GM20431 (cell line): ENCODE measurements around the gene STRBP.

ENCODE experiments used
- in situ Hi-C: fragments of 300-500 bp; cut with MseI, MboI; formaldehyde crosslinking; loops from one replicate; pipeline ENCODE4 v1.15.0; 2020; ENCODE audit warnings: low sequenced_read_pairs; ENCODE audit not compliant: unreplicated experiment

STRBP gene

DNA sequence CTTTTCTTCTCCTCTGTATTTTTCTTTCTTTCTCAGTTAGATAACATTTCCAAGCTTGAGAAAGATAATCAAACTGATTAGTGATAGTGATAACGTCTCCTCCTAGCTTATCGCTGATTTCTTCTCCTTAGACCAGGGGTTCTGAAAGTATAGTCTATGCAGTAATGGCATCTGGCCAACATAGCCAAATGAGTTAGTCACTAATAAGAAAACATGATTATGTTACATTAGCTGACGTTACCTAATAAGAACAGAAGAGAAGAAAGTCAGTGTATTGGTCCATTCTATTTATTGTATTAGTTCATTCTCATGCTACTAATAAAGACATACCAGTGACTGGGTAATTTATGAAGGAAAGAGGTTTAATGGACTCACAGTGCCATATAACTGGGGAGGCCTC lies 111.2 kb downstream of the STRBP start:
- in situ Hi-C loops = no loop called here

DNA sequence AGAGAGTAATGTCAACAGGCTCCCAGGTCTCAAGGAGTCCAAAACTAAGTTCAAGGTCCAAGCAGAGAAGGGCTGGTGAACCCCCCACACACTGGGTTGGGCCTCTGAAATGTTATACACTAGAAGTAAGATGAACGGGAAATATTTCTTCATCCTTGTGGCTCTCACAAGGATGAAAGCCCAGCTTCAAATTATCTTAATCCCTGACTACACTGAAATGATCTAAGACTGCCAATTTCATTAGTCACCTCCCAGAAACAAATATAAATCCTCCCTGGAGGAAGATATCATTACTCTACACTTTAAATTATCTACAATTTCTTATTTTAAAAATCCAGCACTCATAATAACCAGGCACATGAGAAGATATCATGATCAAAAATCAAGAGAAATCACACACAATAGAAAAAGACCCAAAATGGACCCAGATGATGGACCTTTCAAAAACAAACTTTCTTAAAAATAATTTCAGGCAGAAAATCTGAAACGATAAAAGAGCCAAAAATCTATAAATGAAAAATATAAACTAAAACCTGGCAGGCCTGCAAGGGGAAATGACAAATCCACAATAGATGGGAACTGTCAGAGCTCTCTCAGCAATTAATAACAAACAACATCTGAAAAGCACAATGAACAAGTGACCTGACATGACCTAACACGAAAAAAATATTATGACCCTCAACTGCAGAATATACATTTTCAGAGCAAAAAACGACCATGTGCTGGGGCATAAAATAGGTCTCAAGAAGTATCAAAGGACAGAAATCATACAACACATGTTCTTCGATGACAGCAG lies 117.5 kb downstream of the STRBP start:
- in situ Hi-C loops = no loop called here

DNA sequence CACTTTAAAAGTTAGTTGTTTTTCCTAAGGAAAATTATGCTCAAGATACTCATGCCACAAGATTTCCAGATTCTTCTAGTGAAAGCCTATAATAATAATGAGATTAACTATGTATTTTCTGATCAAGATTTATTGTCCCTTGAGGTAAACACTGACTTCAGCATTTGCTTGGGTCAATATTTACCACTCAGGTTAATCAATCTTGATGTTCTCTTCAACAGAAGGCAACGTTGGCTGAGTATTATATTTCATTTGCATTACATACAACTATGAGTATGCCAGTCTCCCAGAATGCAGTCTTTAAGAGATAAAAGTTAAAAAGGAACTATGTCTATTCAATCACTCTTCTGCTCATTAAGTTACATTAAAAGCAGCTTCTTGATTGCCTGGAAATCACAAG lies 119.3 kb downstream of the STRBP start:
- in situ Hi-C loops = no loop called here

DNA sequence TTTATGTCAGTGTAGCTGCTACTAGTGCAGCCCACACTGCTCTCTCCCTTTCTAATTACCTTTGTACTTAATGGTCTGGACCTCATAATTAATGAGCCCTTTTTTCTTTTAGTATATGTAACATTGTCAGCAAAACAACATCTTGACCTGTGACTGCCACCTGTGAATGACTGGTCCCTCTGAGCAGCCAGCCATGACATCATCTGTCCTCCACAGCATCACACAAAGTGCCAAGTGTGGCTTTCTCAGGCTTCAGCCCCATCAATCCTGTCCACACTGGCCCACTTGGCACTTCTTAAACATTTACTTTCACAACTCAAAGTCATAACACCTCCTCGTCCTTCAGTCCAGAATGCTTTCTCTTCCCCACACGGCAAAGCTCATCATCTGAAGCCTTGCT lies 130.2 kb downstream of the STRBP start:
- in situ Hi-C loops = no loop called here

DNA sequence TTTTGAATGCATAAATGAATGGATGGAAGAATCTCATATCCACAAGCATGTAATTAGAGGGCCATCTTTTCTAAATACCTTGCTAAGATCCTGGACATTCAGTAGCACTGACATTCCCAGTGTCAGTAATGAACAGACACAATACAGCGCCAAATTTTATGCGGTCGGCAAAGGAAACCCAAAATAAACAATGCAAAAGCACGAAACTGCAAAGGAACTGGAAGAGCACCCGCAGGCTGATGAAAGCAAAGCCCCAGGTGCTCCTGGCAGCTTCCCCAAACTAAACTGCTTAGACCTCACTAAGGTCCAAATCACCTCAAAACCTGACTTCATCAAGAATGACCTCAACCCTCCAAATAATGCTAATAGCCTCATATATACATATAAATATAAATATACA lies 133.0 kb downstream of the STRBP start:
- in situ Hi-C loops = no loop called here

DNA sequence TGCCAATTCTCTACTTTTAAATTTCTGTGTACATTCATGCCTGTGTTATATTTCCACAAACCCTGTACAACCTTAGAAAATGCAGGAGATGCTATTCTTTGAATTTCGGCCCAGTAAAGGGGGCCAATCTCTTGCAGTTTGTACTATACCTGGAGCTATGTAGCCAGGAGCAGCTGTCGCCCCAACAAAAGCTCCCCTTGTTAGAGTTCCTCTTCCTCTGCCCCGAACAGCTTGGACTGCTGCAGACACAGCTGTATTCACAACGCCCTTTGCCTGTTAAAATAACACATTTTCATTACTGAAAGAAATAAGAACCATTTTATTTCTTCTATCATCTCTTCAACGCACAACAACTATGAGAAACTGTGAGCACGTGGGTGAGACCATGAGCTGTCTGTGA lies 135.7 kb downstream of the STRBP start:
- in situ Hi-C loops = no loop called here

DNA sequence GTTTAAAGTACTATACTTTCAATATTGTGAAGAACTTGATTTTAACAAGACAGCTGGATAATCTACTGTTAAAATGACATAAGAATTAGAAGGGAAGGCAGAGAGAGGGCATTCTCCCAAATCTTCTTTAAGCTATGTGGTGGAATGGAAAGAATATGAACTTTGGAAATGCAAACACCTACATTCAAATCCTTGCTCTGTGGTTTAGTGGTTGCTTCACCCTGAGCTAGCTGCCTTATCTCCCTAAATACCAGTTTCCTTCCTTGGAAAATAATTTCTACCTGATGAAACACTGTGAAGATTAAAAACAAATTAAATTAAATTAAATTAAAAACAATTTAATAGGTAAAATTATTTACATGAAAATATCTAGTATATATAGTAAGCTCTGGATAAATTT lies 136.4 kb downstream of the STRBP start:
- in situ Hi-C loops = no loop called here

DNA sequence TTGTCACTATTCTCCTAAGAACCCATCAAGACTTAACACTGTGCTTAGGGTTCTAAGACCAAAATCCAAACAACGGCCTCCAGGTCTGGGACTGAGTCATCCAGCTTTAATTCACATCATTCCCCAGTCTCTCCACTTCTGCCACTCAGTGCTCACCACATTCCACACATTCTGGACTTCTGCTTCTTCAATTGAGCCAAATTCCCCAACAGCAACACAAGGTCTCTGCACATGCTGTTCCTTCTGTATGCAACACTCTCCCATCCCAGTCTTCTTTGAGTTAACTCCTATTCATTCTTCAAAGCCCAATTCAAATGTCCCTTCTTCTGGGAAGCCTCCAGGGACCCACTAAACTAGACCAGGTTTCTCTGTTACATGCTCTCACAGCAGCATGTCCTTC lies 137.1 kb downstream of the STRBP start:
- in situ Hi-C loops = no loop called here

DNA sequence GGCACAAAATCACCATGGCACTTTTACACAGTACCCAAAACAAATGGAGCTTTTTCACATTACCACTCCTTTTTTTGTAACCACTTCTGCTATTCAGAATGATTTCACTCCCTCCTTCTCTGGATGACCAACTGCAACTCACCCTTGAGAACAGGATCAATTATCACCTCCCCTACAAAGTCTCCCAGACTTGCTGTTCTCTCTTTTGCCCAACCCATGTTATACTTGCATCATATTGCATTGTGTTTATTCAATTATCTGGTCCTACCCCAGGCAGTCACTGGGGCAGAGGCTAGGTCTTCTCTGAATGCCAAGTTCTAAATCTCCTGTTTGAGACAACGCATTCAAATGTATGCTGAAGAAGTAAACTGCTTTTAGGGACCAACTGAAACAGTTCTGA lies 139.0 kb downstream of the STRBP start:
- in situ Hi-C loops = no loop called here

DNA sequence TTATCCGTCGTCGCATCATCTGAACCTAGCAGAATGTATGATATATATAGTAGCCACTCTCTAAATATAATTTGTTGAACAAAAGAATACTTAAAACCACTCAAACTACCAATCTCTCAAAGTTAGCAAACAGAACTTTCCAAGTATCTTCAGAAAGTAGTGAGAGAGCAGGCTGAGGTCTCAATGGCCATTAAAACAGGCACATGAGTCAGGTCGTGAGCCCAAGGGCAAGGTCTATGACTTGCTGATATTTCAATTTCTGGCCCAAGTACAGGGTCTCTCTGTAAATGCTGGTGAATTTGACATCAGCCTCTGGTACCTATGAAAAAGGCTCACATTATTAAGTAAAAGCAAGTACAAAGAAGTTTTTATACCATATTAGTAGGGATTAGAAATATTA lies 139.8 kb downstream of the STRBP start:
- in situ Hi-C loops = no loop called here

DNA sequence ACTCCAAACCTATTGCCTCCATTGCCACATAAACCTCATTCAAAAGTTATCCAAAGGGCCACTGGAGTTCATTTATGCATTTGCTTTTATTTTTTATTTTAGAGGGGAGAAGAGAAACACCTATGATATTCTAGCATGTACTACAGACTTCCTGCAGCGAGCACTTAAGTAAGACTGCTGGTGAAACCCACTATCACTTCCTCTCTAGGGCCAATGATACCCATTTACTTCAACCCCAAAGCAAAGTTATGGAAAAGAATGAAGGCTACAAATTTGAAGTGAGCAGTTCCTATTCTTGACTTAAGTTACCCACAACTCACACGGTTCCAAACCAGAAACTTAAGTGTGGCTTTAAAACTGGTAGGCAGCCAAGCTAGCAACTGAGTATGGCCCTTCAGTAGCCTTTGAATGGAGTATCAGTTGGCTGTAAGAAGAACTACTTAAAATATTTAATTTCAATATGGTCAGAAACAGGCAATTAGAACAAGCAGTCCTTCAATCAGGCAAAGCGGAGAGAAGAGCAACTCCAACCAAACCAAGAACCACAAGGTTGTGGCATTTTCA lies 140.8 kb downstream of the STRBP start:
- in situ Hi-C loops = no loop called here

DNA sequence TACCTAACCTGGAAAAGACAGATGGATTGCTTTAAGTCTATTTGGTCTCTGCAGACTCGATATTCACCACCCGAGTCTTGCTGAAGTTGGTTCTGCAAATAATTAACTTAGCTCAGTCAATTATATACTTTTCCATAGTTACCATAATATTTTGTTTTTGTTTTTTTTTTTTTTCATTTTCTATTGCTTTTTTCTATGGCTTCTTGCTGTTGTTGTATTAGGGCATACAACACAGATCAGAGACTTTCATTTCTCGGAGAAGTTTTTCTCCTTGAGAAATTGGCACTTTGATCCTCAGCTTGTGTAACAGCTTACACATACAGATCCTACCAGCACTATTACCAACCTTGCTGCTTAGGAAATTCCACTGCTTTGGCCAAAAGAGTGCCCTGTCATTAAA lies 146.9 kb downstream of the STRBP start:
- in situ Hi-C loops = no loop called here

DNA sequence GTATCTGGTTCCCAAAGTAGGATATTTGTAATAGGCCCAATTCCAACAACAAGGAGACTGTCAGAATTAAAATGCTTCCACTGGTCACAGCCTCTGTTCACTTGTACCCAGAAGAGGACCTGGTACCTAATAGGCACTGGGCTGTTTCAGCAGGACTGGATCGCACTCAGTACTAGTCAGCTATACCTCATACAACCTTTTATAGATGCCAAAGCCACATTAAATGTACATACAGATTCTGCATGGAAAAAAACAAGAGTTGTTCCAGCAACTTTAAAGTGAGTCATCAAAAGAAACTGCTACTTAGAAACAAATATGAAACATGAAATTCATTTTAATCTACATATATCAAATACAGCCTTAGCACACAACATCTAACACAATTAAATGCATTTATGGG lies 147.4 kb downstream of the STRBP start:
- in situ Hi-C loops = no loop called here

DNA sequence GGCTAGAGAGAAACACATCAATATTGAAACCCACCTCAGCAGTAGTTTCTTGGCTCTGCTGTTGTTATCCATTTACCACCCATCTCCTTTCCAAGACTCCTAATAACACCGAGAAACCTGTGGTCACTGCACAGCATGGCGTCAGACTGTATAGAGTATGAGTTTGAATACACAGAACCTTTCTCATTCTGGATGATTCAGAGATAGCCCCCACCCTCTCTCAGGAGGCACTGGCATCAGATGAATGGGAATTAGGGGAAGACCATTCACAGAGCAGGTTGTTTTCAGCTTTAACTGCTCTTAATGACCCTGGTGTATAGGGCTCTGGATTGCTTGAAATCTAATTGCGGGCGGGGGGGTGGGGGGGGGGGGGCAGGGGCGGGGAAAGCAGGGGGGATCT lies 148.3 kb downstream of the STRBP start:
- in situ Hi-C loops = no loop called here

DNA sequence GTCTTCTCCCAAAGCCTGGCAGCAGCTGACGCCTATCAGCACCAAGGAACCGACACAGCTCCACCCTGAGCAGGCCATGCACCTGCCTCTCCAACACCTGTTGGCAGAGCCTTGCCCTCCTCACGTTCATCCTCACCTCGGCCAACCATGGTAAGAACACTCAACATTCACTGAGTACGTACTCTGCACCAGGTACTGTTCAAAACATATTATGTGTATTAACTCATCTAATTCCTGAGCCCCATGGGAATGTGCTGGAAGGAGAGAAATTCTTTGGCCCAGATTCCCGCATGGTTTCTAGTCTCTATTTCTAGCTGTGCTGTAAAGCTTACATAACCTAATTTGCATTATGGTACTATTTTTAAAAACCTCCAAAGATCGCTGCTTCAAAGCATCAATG lies 148.8 kb downstream of the STRBP start:
- in situ Hi-C loops = no loop called here

DNA sequence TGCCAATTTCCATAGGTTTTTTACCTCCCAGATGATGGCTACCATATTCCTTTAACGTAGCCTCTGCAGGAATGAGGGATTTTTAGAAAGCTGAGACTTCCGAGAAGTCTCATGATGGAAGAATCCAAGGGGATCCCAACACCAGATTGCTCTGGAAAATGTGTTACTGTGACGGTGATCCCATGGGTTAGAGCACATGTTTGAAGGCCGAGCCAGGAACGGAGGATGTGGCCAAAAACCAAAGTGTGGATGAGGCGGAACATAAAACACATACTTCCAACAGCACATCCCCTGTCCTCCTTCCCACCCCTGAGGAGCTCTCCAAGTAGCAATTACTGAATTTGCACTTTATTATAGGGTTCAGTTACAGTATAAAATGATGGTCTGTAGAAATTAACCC lies 152.3 kb downstream of the STRBP start:
- in situ Hi-C loops = no loop called here

DNA sequence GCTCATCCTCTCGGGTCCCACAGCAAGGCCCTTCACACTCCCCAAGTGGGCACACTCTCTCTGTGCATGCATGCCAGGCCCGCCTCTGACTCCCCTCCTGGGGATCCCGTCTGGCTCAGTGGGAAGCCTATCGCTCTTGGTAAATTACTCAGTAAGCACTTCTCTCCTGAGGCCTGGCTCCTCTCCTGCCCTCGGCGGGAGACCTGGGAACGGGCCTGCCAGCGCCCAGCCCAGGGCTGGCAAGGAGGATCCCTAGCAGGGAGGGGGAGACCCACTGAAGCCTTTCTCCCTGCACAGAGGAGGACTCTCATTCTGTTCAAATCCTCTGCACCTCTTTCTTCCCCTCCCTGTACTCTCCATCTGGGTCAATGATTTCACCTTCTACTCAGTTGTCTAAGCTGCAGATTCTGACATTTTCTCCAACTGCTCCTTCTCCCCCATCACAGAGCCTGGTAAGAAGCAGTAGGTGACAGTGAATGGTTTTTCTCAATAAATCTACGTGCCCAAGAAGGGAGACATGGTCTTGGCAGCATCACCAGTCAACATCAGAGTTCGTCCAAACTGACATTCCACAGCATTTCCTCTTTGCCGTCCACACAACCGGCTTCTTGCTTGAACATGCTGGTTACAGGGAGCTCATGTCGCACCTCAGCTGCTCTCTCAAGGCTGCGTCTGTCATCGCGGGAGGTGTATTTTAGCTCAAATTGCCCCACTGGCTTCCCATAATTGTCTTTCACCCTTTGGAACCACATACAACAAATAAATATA lies 153.1 kb downstream of the STRBP start:
- in situ Hi-C loops = no loop called here

DNA sequence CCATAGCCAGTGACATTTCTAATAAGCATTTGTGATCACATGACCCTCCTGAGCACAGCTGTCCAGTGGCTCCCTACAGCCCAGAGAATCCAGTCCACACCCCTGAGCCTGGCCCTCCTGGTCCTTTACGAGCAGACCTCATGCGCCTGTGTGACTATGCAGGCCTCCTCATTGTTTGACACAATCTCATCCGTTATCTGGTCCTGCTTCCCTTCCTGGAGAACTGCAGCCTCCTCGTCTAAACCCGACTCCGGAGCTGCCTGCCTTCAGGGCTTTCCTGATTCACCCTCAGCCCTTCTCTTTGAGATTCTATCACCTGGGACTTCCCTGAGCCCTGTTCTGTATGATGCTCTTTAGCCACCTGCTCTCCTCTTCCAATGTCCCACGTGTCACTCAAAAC lies 155.2 kb downstream of the STRBP start:
- in situ Hi-C loops = no loop called here

DNA sequence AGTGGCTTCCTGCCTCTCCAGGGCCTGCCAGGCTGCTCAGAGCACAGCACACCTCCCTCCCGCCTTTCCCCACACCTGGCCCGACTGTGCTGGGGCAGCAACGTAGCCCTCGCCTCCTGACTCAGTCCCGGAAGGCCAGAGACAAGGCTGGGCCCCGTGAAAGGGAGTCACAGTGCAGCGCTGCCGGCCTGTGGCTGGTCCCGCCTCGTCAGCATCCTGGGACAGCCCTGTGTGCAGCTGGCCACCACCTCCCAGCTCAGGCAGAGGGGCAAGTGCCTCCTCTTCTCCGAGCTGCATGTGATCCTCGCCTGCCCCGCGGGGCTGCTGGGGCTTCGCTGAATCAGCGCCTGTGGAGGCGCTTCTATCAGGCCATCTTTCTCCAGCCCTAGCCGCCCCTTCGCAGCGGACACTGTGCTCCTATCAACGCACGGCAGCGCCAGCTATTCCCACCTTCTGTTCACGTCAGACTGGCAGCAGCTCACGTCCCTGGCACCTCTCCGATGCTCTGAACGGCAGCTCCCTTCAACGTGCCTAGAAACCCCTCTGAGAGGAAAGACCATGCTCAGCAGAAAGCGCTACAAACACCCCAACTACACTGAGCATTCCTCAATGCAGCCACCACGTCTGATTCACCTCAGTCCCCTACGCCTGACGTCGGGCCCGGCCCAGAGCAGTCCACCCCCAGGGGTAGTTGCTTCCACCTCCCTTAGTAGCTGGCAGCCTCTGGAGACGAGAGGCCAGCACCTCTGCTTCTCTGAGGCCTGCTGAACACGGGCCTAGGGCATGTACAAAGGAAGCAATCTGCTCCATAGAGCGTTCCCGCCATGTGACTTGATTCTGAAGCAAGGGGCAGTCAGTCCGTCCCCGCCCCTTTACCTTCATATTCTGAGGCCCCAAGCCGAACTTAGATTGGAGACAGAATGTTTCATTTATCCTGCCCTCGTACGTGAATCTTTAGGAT lies 156.1 kb downstream of the STRBP start:
- in situ Hi-C loops = no loop called here

DNA sequence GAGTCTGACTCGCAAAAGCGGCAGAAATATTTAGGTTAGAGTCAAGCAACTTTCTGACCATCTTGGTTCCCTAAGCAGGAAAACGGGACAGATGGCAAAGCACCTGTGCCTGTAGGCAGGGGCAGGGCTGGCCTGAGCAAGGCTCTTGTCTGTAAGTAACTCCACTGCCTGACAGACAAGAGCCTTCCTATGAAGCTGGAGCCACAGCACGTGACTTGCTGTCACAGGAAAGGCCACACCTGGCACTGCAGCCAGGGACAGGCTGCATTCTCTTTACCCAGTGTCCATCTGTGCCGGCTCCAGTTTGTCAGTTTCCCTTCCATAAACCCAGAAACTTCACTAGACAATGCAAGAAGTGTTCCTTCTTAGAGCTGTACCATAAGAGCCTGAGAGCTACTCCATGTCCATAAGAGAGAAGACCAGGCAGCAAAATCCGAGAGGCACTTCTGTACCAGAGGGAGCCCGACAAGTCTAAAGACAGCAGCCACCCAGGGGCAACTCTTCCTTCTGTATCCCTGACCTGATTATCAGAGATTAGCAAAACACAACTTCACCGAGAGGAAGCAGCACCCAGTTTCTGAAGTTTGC lies 156.9 kb downstream of the STRBP start:
- in situ Hi-C loops = no loop called here
